NB4 (cell line): ENCODE results near the gene FRY.
A peak's percentile ranks its signal among the peaks of the same experiment; 100 is the strongest.

Experiments used
- DNase-seq: peaks from one replicate; pipeline ENCODE4 v3.0.0; 2010; ENCODE audit warnings: low read depth
- H3K4me3 ChIP-seq: one replicate; pipeline ENCODE4 v1.5.1; 2011; ENCODE audit warnings: mild to moderate bottlenecking, low read depth, low read length, moderate library complexity
- CTCF ChIP-seq: IDR thresholded peaks from one replicate; pipeline ENCODE4 v1.5.1; 2012; ENCODE audit warnings: low read depth, low read length
- MAX ChIP-seq: IDR thresholded peaks from 2 replicates; pipeline ENCODE4 v1.6.1; 2011; ENCODE audit warnings: low read depth, low read length
- MYC ChIP-seq: IDR thresholded peaks from 2 replicates; pipeline ENCODE4 v1.6.1; 2011; ENCODE audit warnings: low read depth, low read length
- POLR2A ChIP-seq: IDR thresholded peaks from 2 replicates; pipeline ENCODE4 v1.6.1; 2011; ENCODE audit warnings: mild to moderate bottlenecking; ENCODE audit not compliant: insufficient read length; ENCODE audit errors: extremely low read depth

The FRY gene

GRCh38 chr13:32044446-32044845 lies 12.9 kb downstream of the FRY start:
- DNase-seq: no peak
- no peak for TF ChIP-seq MYC
- TF ChIP-seq POLR2A: no peak
- no peak for TF ChIP-seq CTCF
- no peak for TF ChIP-seq MAX
- no peak overlapping the region for H3K4me3 ChIP-seq

GRCh38 chr13:32045537-32045936 lies 14.0 kb downstream of the FRY start:
- H3K4me3 ChIP-seq: no peak overlapping the region
- no peak for TF ChIP-seq CTCF
- TF ChIP-seq MAX: no peak
- no peak for TF ChIP-seq POLR2A
- TF ChIP-seq MYC: no peak
- no peak for DNase-seq

GRCh38 chr13:32045982-32046785 lies 14.6 kb downstream of the FRY start:
- TF ChIP-seq POLR2A (no peak), MYC (peak; percentile 75; the same call in 1 of the 2 replicates), MAX (peak; percentile 91), CTCF (no peak)
- peak overlapping the region; percentile 27 for H3K4me3 ChIP-seq
- DNase-seq: peak; percentile 90

GRCh38 chr13:32047088-32047487 lies 15.5 kb downstream of the FRY start:
- peak; percentile 42 for DNase-seq
- no peak overlapping the region for H3K4me3 ChIP-seq
- TF ChIP-seq POLR2A (no peak), MYC (no peak), CTCF (no peak)

- no peak overlapping the region for H3K4me3 ChIP-seq
- TF ChIP-seq POLR2A: no peak
- no peak for TF ChIP-seq CTCF
- TF ChIP-seq MYC: no peak
- TF ChIP-seq MAX: no peak
- no peak for DNase-seq
These were observed 16.2 kb downstream of the FRY start for GRCh38 chr13:32047793-32048192.
